Measurements from ENCODE around the gene CCSER2.

The CCSER2 gene

DNA sequence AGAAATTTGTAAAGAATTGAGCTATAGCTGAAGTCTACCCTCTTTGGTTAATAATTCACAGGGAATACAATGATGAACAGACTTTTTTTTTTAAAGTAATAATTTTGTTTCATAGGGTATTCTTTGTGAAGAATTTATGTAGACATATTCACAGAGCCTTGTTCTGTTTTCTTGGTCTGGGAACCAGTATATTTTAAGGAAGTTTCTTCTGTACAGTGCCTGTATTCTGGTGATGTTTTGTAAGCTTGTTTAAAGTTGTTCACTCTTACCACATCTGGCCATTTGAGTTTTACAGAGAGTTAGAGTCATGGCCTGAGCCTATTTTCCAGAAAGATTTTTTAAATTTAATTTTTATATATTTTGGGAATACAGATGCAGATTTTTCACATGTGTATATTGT lies 70.3 kb downstream of the CCSER2 start:
- no peak overlapping the region for H3K4me3 ChIP-seq (ENCODE audit: low read depth, low read length)
- DNase-seq (ENCODE audit: low read depth): no peak
- TF ChIP-seq, protein P1, sequence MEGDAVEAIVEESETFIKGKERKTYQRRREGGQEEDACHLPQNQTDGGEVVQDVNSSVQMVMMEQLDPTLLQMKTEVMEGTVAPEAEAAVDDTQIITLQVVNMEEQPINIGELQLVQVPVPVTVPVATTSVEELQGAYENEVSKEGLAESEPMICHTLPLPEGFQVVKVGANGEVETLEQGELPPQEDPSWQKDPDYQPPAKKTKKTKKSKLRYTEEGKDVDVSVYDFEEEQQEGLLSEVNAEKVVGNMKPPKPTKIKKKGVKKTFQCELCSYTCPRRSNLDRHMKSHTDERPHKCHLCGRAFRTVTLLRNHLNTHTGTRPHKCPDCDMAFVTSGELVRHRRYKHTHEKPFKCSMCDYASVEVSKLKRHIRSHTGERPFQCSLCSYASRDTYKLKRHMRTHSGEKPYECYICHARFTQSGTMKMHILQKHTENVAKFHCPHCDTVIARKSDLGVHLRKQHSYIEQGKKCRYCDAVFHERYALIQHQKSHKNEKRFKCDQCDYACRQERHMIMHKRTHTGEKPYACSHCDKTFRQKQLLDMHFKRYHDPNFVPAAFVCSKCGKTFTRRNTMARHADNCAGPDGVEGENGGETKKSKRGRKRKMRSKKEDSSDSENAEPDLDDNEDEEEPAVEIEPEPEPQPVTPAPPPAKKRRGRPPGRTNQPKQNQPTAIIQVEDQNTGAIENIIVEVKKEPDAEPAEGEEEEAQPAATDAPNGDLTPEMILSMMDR (IDR thresholded peaks at IDR 0.05; ENCODE audit: insufficient read depth, low read depth, low read length, missing control alignments): no peak

DNA sequence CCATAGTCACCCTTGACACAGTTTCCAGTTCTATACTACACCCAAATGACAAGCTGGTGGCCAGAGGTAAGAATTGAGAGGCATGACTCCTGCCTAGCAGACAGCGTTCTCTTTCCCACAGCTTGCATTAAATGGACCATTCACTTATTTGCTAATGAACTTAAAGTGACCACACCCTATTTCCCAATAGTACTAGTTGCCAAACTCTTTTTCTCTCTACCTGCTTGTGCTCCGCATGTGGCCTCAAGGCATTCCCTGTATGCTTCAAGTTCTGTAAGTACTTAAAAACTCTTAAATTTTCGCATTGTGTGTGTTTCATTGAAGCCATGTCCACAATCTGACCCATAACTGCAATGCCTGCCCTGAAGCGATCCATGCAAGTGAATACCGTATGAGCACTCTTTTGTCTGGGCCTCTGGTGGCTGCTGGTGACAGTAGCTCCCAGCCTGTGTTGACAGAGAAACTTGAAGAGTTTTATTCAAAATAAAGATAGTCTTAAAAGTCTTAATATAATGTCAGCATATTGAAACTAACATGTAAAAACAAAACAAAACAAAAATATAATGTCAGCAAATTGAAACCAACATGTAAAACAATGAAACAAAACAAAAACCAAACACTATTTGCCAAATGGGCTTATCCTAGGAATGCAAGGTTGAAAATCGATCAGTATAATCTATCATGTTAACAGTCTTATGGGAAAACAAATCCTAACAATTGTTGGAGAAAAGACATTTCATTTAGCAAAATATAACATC lies 73.6 kb downstream of the CCSER2 start:
- H3K4me3 ChIP-seq (ENCODE audit: low read depth, low read length): no peak overlapping the region
- no peak for DNase-seq (ENCODE audit: low read depth)
- TF ChIP-seq, protein P1 (IDR thresholded peaks at IDR 0.05; ENCODE audit: insufficient read depth, low read depth, low read length, missing control alignments): no peak

DNA sequence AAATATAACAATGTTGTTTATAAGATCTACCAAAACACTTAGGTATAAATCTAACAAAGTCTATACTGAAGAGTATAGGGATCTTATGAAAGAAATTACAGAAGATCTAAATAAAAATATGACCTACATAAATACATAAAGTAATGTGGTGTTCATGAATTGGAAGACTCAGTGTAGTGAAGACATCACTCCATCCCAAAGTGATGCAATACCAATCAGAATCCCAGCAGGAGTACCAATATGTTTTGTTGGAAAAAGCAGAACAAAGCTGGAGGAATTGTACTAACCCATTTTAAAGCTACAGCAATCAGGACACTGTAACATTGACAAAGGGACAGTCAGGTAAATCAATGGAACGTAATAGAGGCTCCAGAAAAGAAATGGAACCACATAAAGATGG lies 76.4 kb downstream of the CCSER2 start:
- no peak for DNase-seq (ENCODE audit: low read depth)
- TF ChIP-seq, protein P1 (IDR thresholded peaks at IDR 0.05; ENCODE audit: insufficient read depth, low read depth, low read length, missing control alignments): no peak
- no peak overlapping the region for H3K4me3 ChIP-seq (ENCODE audit: low read depth, low read length)

DNA sequence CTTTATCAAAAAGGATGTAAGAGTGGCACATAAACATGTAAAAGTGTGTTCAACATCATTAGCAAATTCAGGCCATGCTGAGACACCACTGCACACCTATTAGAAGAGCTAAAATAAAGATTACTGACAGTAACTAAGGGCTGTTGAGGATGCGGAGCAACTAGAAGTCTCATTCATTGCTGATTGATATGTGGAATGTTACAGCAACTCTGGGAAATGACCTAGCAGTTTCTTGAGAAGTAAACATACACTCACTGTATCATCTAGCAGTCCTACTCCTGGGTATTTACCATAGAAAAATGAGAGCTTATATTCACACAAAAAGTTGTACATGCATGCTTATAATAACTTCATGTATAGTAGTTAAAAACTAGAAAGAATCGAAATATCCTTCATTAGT lies 77.3 kb downstream of the CCSER2 start:
- TF ChIP-seq, protein P1 (IDR thresholded peaks at IDR 0.05; ENCODE audit: insufficient read depth, low read depth, low read length, missing control alignments): no peak
- no peak overlapping the region for H3K4me3 ChIP-seq (ENCODE audit: low read depth, low read length)
- DNase-seq (ENCODE audit: low read depth): no peak

DNA sequence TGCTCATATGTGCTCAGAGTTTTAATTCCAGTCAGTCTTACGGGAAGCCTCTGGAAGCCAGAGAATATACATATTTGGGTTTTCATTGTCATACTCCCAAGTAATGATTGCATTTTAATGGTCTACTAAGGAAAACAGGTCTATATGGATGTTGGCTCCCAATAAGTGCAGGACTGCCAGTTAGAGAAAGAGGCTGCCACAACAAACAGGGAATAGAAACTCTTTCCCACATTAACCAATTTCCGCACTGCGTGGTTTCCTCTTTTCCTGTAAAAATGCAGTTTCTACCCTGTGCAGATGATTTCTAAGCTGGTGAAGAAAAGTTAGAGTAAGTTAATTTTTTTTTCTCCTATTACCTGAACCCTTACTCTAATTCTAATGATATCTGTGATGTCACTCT lies 78.2 kb downstream of the CCSER2 start:
- TF ChIP-seq, protein P1 (IDR thresholded peaks at IDR 0.05; ENCODE audit: insufficient read depth, low read depth, low read length, missing control alignments): no peak
- DNase-seq (ENCODE audit: low read depth): no peak
- H3K4me3 ChIP-seq (ENCODE audit: low read depth, low read length): no peak overlapping the region

DNA sequence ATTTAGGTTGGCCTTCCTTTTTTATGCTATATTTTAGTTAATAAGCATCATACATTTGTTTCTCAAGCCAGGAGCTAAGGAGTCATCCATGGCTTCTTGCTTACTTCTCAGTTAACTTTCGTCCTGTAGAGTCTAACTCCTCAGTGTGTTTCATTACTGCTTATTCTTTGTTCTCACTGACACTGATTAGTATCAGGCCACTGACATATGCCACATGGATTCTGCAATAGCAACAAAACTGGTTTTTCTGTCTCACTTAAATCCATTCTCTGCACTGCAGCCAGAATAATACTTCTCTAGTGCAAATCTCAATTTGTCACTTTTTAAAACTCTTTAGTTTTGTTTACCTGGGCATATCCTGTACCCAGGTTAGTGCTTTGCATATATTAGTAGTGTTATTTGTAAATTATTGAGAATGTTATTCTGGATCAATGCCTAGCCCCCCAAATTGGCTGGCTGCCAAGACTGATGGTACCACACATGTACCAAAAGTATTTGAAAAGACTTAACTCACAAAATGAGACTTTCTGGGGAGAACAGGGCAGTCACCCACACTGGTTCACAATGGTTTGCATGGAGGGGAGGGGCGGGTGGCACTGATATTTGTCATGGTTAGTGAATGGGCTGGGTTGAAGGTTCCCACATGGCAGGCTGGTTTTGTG lies 79.1 kb downstream of the CCSER2 start:
- TF ChIP-seq, protein P1 (IDR thresholded peaks at IDR 0.05; ENCODE audit: insufficient read depth, low read depth, low read length, missing control alignments): no peak
- DNase-seq (ENCODE audit: low read depth): no peak
- no peak overlapping the region for H3K4me3 ChIP-seq (ENCODE audit: low read depth, low read length)

Data from GM12865 (cell line).